Fibroblast of lung (primary cell): Measurements from ENCODE around the gene PIGN.

Experiments used
- CTCF ChIP-seq, 2 donors: IDR thresholded peaks in 1 of 2; conservative IDR thresholded peaks in 1 of 2; 1 replicate in 1 of 2; 2 replicates in 1 of 2; pipeline ENCODE4 v1.5.1; 2011 to 2012; ENCODE audit warnings: low read length in 2 of 2, control low read depth in 1 of 2, inconsistent platforms in 1 of 2, low read depth in 1 of 2, mild to moderate bottlenecking in 1 of 2
- EZH2 ChIP-seq: IDR thresholded peaks from 2 replicates; pipeline ENCODE4 v1.5.1; 2012; ENCODE audit warnings: low read length, control low read depth, mild to moderate bottlenecking; ENCODE audit errors: missing control alignments

- TF ChIP-seq CTCF (conservative IDR thresholded peaks at IDR 0.05 in 1 of 2, IDR thresholded peaks at IDR 0.05 in 1 of 2; ENCODE audit: low read depth in 1 of 2, low read length in 2 of 2) (no peak), EZH2 (no peak)
Observed at GRCh38 chr18:61991201-61991600, 195.7 kb downstream of the PIGN start.
